Suprapubic skin (tissue), 4 donors: ENCODE measurements around the gene NPHP4. TPM values are rescaled to one million over a fixed set of nuclear protein-coding genes. Genes with fewer than 3 reads are reported as not detected.

Source experiments
- DNase-seq, 2 donors: peaks; one replicate each; pipeline ENCODE4 v3.0.0-alpha.2; 2019; ENCODE audit warnings: low spot score in 2 of 2
- H3K27ac ChIP-seq: fragments of 200-600 bp; sonication (generic); one replicate; pipeline ENCODE4 v1.5.1; 2019
- H3K27me3 ChIP-seq: fragments of 200-600 bp; sonication (generic); one replicate; pipeline ENCODE4 v1.5.1; 2019
- H3K36me3 ChIP-seq: fragments of 200-600 bp; sonication (generic); one replicate; pipeline ENCODE4 v1.5.1; 2019
- H3K4me1 ChIP-seq: fragments of 200-600 bp; sonication (generic); one replicate; pipeline ENCODE4 v1.5.1; 2019
- H3K4me3 ChIP-seq: fragments of 200-600 bp; sonication (generic); one replicate; pipeline ENCODE4 v1.5.1; 2019; ENCODE audit warnings: mild to moderate bottlenecking
- H3K9me3 ChIP-seq: fragments of 200-600 bp; sonication (generic); one replicate; pipeline ENCODE4 v1.5.1; 2019
- CTCF ChIP-seq, 2 donors: fragments of 200-600 bp in 1 of 2; fragments of 450-650 bp in 1 of 2; sonication (generic) in 1 of 2; IDR thresholded peaks; one replicate each; pipeline ENCODE4 v1.5.1; 2016 to 2019; ENCODE audit warnings: antibody characterized with exemption in 2 of 2, mild to moderate bottlenecking in 1 of 2, moderate library complexity in 1 of 2
- EP300 ChIP-seq: sonication (generic); formaldehyde crosslinking; IDR thresholded peaks from one replicate; pipeline ENCODE4 v1.6.1; 2017; ENCODE audit warnings: antibody characterized with exemption
- POLR2A ChIP-seq, 2 donors: fragments of 450-650 bp; IDR thresholded peaks; one replicate each; pipeline ENCODE4 v1.6.1; 2017; ENCODE audit warnings: antibody characterized with exemption in 2 of 2, mild to moderate bottlenecking in 2 of 2, moderate library complexity in 2 of 2
- POLR2AphosphoS5 ChIP-seq, 3 donors: sonication (generic); formaldehyde crosslinking; IDR thresholded peaks; one replicate each; pipeline ENCODE4 v1.6.1; 2017; ENCODE audit warnings: antibody characterized with exemption in 3 of 3
- WGBS: methylation state at CpG from one replicate; pipeline ENCODE4 v1.1.5; 2018; 5-methylcytosine and 5-hydroxymethylcytosine counted together
- total RNA-seq, 4 donors: library from RNA; depleted of rRNA; stranded (reverse); fragments of >200 nt; gene quantifications; one replicate each; pipeline ENCODE4 v1.1.0, GENCODE V29; 2016

NPHP4 gene
- total RNA-seq, 4 donors from 2014 or later: 26.3 to 33.7 (median 29.1) TPM

- no peak for TF ChIP-seq POLR2A (IDR thresholded peaks at IDR 0.05)
- no peak for TF ChIP-seq CTCF (IDR thresholded peaks at IDR 0.05)
- no peak for TF ChIP-seq EP300
- no peak for TF ChIP-seq POLR2AphosphoS5 (IDR thresholded peaks at IDR 0.05)
- no peak overlapping the region for H3K4me3 ChIP-seq
- no peaks in the 10 kb centered on the region for H3K27me3 ChIP-seq
- H3K4me1 ChIP-seq: no peaks in the 10 kb centered on the region
- no peaks in the 10 kb centered on the region for H3K9me3 ChIP-seq
- no peak for DNase-seq
- no peak overlapping the region for H3K27ac ChIP-seq
- peaks cover 26% of the 10 kb centered on the region for H3K36me3 ChIP-seq
- 89% methylated on average over 5 of the region's 15 CpGs for WGBS
These were observed 104.3 kb downstream of the NPHP4 start for GRCh38 chr1:5887971-5888361.

GRCh38 chr1:5887349-5887970, 104.8 kb downstream of the NPHP4 start:
- H3K9me3 ChIP-seq: no peaks in the 10 kb centered on the region
- no peak overlapping the region for H3K4me3 ChIP-seq
- no peak for DNase-seq
- WGBS: 95% methylated on average over 20 of the region's 23 CpGs
- peaks cover 31% of the 10 kb centered on the region for H3K36me3 ChIP-seq
- no peak overlapping the region for H3K27ac ChIP-seq
- no peaks in the 10 kb centered on the region for H3K4me1 ChIP-seq
- TF ChIP-seq EP300: no peak
- no peak for TF ChIP-seq CTCF (IDR thresholded peaks at IDR 0.05)
- TF ChIP-seq POLR2AphosphoS5 (IDR thresholded peaks at IDR 0.05): no peak
- TF ChIP-seq POLR2A (IDR thresholded peaks at IDR 0.05): no peak
- H3K27me3 ChIP-seq: no peaks in the 10 kb centered on the region

- DNase-seq: no peak
- no peak overlapping the region for H3K27ac ChIP-seq
- no peak for TF ChIP-seq POLR2A (IDR thresholded peaks at IDR 0.05)
- TF ChIP-seq POLR2AphosphoS5 (IDR thresholded peaks at IDR 0.05): no peak
- TF ChIP-seq CTCF (IDR thresholded peaks at IDR 0.05): no peak
- no peak for TF ChIP-seq EP300
- no peaks in the 10 kb centered on the region for H3K9me3 ChIP-seq
- no peaks in the 10 kb centered on the region for H3K4me1 ChIP-seq
- H3K27me3 ChIP-seq: no peaks in the 10 kb centered on the region
- 95% methylated on average over 22 of the region's 25 CpGs for WGBS
- H3K4me3 ChIP-seq: no peak overlapping the region
- H3K36me3 ChIP-seq: peaks cover 38% of the 10 kb centered on the region
These were observed 105.5 kb downstream of the NPHP4 start for GRCh38 chr1:5886541-5887348.

GRCh38 chr1:5886140-5886483, 106.1 kb downstream of the NPHP4 start:
- DNase-seq: no peak
- 94% methylated on average over 10 of the region's 10 CpGs for WGBS

More at GRCh38 chr1:5886140-5886483, 106.1 kb downstream of the NPHP4 start:
- Histone ChIP-seq H3K4me1 (no peaks in the 10 kb centered on the region), H3K9me3 (no peaks in the 10 kb centered on the region), H3K4me3 (no peak overlapping the region), H3K36me3 (peaks cover 44% of the 10 kb centered on the region), H3K27ac (no peak overlapping the region), H3K27me3 (no peaks in the 10 kb centered on the region)
- TF ChIP-seq POLR2A (IDR thresholded peaks at IDR 0.05): no peak
- no peak for TF ChIP-seq CTCF (IDR thresholded peaks at IDR 0.05)
- no peak for TF ChIP-seq POLR2AphosphoS5 (IDR thresholded peaks at IDR 0.05)
- no peak for TF ChIP-seq EP300
